Ramos (cell line): ENCODE measurements around the gene GRIPAP1.
"Not testable (repeated sequence)": the region's sequence is repeated elsewhere in the genome, so short reads cannot be mapped to it uniquely, and the experiment has no call there.

Experiments used
- in situ Hi-C: fragments of 300-500 bp; cut with MboI; formaldehyde crosslinking; loops from one replicate; pipeline ENCODE4 v1.14.3; 2022; ENCODE audit warnings: low sequenced_read_pairs; ENCODE audit not compliant: unreplicated experiment

GRIPAP1 gene

GRCh38 chrX:48997865-48998264 lies 4.2 kb downstream of the GRIPAP1 start:
- in situ Hi-C loops = no loop called here

- in situ Hi-C loops = no loop called here
Measured at GRCh38 chrX:48997455-48997854, 4.6 kb downstream of the GRIPAP1 start.

DNA sequence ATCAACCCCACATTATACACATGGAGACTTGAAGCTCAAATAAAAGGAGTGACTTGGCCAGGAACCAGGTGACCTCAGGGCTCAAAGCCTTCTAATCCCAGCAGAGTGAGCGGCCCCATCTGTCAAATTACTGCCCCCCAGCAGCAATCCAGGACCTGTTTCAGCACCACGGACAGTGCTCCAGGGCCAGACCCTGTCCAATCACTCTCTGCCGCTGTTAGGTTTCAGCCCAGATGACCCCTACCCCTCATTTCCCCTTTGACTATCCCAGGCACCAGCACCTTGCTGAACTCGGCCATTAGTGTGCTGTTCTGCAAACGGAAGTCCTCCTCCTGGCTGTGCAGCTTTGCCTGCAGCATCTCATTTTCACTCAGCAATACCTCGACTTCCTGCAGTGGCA lies 5.1 kb downstream of the GRIPAP1 start:
- in situ Hi-C loops = no loop called here

GRCh38 chrX:48992341-48992740 lies 9.7 kb downstream of the GRIPAP1 start:
- in situ Hi-C loops = no loop called here

GRCh38 chrX:48989483-48989882 lies 12.6 kb downstream of the GRIPAP1 start:
- in situ Hi-C loops = no loop called here

DNA sequence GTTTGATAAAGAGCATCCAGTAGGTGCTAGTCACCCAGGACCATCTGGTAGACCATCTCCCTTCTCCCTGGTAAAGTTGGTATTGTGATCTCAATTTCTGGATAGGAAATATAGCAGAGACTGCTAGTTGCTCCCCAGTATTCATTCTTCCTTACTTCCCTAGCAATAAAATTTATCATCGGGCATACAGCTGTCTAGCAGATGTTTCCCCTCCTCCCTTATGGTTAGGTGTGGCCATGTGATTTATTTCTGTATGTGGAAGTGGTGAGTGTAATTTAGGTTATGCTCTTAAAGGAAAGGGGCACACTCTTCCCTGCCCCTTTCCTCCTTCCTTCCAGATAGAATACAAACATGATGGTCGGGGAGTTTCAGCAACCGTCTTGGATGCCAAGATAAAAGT lies 18.2 kb downstream of the GRIPAP1 start:
- in situ Hi-C loops = no loop called here

DNA sequence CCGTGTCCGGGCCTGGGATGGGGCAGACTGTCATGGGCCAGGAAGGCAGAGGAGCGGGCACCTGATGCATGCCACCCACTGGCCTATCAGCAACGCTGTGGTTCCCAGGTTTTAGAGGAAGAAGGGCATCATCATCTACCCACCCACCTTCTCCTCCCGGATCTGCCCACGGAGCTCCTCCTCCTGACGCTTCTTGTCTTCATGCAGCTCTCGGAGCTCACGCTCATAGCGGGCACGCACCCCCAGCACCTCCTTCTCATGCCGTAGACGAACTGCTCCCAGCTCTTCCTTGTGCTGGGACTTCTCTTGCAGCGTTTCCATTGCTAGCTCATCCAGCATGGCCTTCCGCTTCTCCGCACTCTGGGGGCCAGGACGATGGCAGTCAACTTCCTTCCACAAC lies 19.0 kb downstream of the GRIPAP1 start:
- in situ Hi-C loops = no loop called here

DNA sequence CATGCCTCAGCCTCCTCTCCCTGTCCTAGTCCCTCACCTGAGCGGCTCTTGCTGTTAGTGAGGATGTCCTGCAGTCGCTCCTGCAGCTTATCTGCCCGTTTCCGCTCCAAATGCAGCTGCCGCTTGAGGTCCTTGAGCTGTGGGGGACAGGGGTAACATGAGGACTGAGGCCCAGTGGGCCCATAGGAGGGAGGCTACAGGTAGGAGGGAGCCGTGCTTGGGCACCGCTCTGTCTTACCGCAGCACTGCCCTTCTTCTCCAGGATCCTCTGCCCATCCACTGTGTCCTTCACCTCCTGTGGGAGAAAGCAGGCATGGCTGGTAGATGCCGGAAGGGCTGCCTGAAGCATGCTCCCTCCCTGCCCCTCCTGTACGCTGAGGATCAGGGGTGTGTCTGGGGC lies 20.9 kb downstream of the GRIPAP1 start:
- in situ Hi-C loops = no loop called here

DNA sequence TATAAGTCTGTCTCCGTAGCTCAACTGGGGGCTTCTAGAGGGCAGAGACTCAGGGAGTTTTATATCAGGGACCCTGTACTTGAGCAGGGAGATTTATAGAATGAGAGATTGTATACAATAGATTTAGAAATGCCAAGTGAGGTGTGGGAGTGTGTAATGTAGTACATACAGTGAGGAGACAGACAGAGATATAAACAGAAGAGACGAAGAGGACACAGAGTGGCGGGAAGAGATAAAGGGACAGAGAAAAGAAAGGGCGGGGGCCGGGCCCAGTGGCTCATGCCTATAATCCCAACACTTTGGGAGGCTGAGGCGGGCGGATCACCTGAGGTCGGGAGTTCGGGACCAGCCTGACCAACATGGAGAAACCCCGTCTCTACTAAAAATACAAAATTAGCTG lies 21.7 kb downstream of the GRIPAP1 start:
- in situ Hi-C loops = not testable (repeated sequence)

GRCh38 chrX:48978226-48978625 lies 23.8 kb downstream of the GRIPAP1 start:
- in situ Hi-C loops = no loop called here

GRCh38 chrX:48976086-48976485 lies 26.0 kb downstream of the GRIPAP1 start:
- in situ Hi-C loops = no loop called here

DNA sequence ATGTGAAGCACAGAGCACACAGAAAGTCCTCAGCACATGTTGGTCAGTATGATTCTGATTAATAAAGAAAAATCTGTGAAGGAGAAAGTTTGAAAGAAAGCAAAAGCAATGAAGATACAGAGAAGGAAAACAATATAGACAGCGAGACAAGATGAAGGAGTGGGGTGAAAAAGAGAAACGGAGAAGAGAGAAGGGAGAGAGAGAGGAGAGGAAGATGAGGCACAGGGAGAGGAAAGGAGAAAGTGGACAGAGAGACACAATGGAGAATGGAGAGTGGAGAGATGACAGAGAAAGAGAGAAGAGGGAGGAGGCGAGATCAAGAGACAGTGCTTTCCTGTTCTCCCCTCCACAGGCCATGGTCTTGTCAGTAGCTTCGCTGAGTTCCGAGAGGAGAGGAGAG lies 26.5 kb downstream of the GRIPAP1 start:
- in situ Hi-C loops = no loop called here

- in situ Hi-C loops = no loop called here
Measured at GRCh38 chrX:48975041-48975440, 27.0 kb downstream of the GRIPAP1 start.

GRCh38 chrX:48974574-48974973 lies 27.5 kb downstream of the GRIPAP1 start:
- in situ Hi-C loops = no loop called here

DNA sequence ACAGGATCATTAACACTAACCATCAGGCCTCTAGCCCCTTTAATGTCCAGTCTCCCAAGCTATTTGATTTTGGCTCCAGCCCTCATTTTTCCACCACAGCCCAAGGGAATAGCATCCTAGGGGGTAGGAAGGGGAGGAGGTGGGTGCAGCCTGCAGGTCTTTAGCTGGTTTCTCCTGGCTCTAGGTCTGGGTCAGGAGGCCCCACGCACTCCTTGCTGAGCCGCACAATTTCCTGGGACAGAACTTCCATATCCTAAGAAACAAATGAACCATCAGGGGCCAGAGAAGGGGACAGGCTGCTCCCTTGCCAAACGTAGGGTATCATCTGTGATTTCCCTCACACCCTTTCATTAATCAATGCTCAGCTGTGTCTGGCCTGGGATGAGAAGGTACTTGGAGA lies 28.0 kb downstream of the GRIPAP1 start:
- in situ Hi-C loops = no loop called here

- in situ Hi-C loops = no loop called here
Measured at GRCh38 chrX:48972220-48973164, 29.6 kb downstream of the GRIPAP1 start.

DNA sequence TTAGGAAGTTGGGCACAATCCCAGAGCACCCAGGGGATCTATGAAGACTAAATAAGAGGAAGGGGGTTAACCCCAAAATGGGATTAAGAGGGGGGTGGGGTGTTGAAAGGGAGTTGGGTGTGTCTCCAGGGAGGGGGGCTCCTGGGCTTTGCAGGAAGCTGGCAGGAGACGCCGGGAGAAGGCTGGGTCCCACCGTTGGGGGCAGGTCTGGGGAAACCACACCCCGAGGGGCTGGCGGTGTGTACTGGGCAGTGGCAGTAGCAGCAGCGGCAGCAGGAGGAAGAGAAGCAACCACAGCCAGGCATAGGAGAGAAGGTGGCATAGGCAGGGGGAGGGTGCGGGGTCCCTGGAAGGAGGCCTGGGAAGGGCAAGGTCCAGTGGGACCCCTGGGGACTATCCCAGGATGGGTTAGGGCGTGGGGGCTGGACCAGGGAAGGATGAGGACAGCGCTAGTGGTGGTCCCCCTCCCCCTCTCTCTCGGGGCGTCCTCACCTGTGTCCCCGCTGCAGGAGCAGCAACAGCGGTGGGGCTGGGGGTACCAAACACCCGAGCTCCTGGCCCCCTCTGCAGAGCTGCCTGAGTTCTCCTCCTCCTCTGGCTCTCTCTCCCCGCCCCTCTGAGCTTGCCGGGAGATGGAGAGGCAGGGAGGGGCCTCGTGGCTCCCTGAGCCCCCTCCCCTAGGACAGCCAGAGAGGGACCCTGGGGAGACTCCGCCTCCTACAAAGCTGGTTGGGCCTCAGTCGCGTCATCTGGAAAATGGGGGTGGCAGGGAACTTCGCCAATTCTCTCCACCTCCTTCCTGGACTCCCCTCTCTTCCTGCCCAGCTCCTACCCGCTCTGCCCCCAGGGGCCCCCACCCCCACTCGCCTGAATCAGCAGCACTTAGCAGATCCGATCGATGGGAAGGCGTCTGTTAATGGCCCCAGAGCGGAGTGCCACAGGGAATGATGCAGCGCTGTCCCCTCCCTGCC lies 30.5 kb downstream of the GRIPAP1 start, which contains the start of gene KCND1:
Gene KCND1 (minus strand): TSS at position 596 of the 971 bp plus-strand sequence. CDS start 1,573 bp downstream, outside the sequence.
- in situ Hi-C loops = no loop called here

DNA sequence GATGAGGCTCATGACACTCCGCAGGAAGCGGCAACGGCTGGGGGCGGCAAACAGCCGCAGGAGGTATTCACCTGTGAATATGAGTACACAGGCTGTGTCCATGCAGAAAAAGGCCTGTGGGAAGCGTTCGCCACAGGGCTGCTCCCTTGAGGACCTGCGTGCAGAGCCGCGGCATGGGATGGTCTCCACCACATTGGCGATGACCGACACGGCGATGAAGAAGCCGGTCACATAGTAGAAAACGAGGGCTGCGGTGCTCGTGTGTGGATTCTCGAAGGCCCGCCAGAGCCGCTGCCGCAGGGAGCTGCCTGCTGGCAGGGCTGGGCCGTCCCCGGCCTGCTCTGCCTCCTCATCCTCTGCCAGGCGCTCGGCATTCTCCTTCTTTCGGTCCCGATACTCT lies 32.6 kb downstream of the GRIPAP1 start:
- in situ Hi-C loops = loop anchor here (10.0 kb wide), 1 partner anchor 75 kb away; the partner anchor contains the start of gene TFE3

- in situ Hi-C loops = loop anchor here (10.0 kb wide), 1 partner anchor 76 kb away; the partner anchor contains the start of gene TFE3
Measured at GRCh38 chrX:48968377-48968776, 33.7 kb downstream of the GRIPAP1 start.

DNA sequence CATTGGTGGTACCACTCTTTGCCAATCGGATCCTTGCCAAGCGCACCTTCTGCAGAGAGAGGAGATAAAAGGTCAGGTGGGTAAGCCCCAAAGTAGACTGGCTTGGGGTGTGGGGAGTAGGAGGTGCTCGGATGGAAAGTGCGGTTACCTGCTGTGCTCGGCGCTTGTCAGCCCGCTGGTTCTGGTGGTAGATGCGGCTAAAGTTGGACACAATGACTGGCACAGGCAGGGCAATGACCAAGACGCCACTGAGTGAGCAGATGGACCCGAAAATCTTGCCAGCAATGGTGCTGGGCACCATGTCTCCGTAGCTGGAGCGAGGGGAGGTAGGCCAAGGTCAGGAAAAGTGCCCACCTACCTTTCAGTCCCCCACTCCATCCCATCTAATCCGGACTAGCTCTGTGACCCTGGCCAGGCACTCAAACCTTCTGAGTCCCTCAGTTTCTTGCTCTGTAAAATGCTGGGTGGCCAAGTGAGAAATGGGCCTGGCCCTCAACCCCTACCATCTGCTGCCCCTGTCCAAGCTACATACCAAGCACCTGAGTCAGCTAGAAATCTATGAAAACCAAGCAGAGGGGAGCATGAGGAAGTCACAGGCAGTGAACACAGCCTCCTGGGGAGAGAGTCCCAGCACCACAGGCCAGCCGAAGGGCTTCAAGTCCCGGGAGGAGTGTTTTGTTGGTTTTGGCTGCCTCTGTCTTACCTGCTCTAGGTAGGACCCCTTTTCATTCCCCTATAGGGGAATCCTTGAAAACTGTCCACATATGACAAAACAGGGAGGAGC lies 35.1 kb downstream of the GRIPAP1 start:
- in situ Hi-C loops = loop anchor here (10.0 kb wide), 1 partner anchor 78 kb away; the partner anchor contains the start of gene TFE3
